ENCODE measurements around the gene NIM1K. TPM values are rescaled to one million over a fixed set of nuclear protein-coding genes. Genes with fewer than 3 reads are reported as not detected.

Gene NIM1K
- total and polyA plus RNA-seq, 2 of the 4 experiments (the other 2 are of a cell fraction): 0.54 to 0.68 TPM

DNA sequence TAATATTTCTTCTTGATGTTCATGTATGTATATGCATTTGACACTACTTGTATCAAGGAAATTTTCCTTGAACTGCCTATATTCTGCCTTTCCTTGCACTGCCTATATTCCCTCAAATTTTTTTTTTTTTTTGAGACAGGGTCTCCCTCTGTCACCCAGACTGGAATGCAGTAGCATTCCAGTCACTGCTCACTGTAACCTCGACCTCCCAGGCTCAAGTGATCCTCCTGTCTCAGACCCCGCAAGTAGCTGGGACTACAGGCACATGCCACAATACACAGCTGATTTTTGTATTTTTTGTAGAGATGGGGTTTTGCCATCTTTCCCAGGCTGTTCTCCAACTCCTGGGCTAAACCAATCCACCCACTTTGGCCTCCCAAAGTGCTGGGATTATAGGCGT, 117.1 kb downstream of the NIM1K start:
- Histone ChIP-seq H2BK15ac (ENCODE audit: low read depth, low read length) (no peak overlapping the region), H3K27ac (ENCODE audit: insufficient read depth, low read length) (no peak overlapping the region), H3K56ac (ENCODE audit: extremely low read depth, insufficient read depth, low read length) (no peak overlapping the region), H3K4ac (ENCODE audit: low read depth, low read length) (no peak overlapping the region), H3K9ac (ENCODE audit: low read depth, low read length) (no peak overlapping the region), H3K9me1 (ENCODE audit: insufficient read depth, low read length) (peaks cover 5% of the 10 kb centered on the region), H3K27me3 (ENCODE audit: control insufficient read depth, insufficient read depth, low read length) (no peaks in the 10 kb centered on the region), H4K20me1 (ENCODE audit: insufficient read depth, low read length) (peaks cover 5% of the 10 kb centered on the region; the same call in 1 of the 2 replicates), H4K91ac (ENCODE audit: insufficient read depth, low read depth, low read length) (no peak overlapping the region), H3K79me1 (ENCODE audit: low read depth in 1 of 2, low read length in 2 of 2) (peaks cover 12 to 28% of the 10 kb centered on the region in 2 experiments), H4K5ac (ENCODE audit: low read depth, low read length) (no peak overlapping the region), H2BK5ac (ENCODE audit: low read depth, low read length, poor library complexity, severe bottlenecking) (no peak overlapping the region), H2AK9ac (replicated peaks; ENCODE audit: low read depth, low read length, poor library complexity) (no peak overlapping the region), H3K4me2 (ENCODE audit: low read depth, low read length) (no peak overlapping the region), H4K8ac (ENCODE audit: low read depth in 2 of 2, low read length in 2 of 2) (no peak overlapping the region), H2AK5ac (ENCODE audit: low read depth, low read length) (no peak overlapping the region), H3K14ac (replicated peaks; ENCODE audit: low read depth, low read length) (no peak overlapping the region), H3K18ac (ENCODE audit: low read depth, low read length) (no peak overlapping the region), H2BK120ac (ENCODE audit: low read depth, low read length) (no peak overlapping the region), H2BK20ac (ENCODE audit: low read depth, low read length) (no peak overlapping the region), H3K9me3 (ENCODE audit: control insufficient read depth, insufficient read depth, low read length) (no peaks in the 10 kb centered on the region), H3K4me3 (ENCODE audit: insufficient read depth, low read depth, low read length) (no peak overlapping the region), H3K36me3 (ENCODE audit: control insufficient read depth, insufficient read depth, low read length) (no peaks in the 10 kb centered on the region), H3K4me1 (ENCODE audit: control insufficient read depth, insufficient read depth, low read length) (peaks cover 2% of the 10 kb centered on the region; the same call in 1 of the 2 replicates), H2AFZ (replicated peaks; ENCODE audit: low read length, poor library complexity) (no peak overlapping the region), H3K23ac (ENCODE audit: low read depth, low read length) (no peak overlapping the region)
- no peak for DNase-seq
- intact Hi-C loops (cut with micrococcal nuclease): loop anchor here (5.0 kb wide), 1 partner anchor 78 kb away; no protein-coding TSS in a partner anchor
- POLR2A ChIA-PET (ENCODE audit: unreplicated experiment): no interaction called here
- CTCF ChIA-PET: no interaction called here
- dilution Hi-C loops (cut with HindIII; ENCODE audit: low sequenced_read_pairs, unreplicated experiment): no loop called here
- BruUV-seq (replicated peaks): no TSS peak
- in situ Hi-C loops (cut with MboI; ENCODE audit: low sequenced_read_pairs): loop anchor here (10.0 to 25.0 kb wide), 2 partner anchors 197 to 404 kb away; partner anchors contain the start of gene ZNF131
- WGBS, 2 experiments (ENCODE audit: extremely low coverage in 2 of 2, insufficient read length in 1 of 2): no CpG with 5 or more reads among the region's 3 CpGs
- no peak for ATAC-seq (ENCODE audit: low read depth)
- no peak for TF ChIP-seq USF2 (IDR thresholded peaks at IDR 0.05; ENCODE audit: low read depth, low read length)
- no peak for TF ChIP-seq MXI1 (IDR thresholded peaks at IDR 0.05; ENCODE audit: borderline replicate concordance, low read depth, low read length)
- TF ChIP-seq BHLHE40 (IDR thresholded peaks at IDR 0.05; ENCODE audit: low read depth, low read length): no peak
- TF ChIP-seq SMC3 (IDR thresholded peaks at IDR 0.05; ENCODE audit: low read depth, low read length): no peak
- no peak for TF ChIP-seq MAFK (IDR thresholded peaks at IDR 0.05; ENCODE audit: low read depth, low read length)
- TF ChIP-seq ELK1 (IDR thresholded peaks at IDR 0.05; ENCODE audit: borderline replicate concordance, low read depth, low read length): no peak
- TF ChIP-seq CEBPB (IDR thresholded peaks at IDR 0.05; ENCODE audit: low read depth, low read length): no peak
- no peak for TF ChIP-seq RAD21 (IDR thresholded peaks at IDR 0.05; ENCODE audit: low read length)

Measured in IMR-90 (cell line).